Measurements from ENCODE around the gene HYLS1. TPM values are rescaled to one million over a fixed set of nuclear protein-coding genes. Genes with fewer than 3 reads are reported as not detected.

HYLS1 gene
- total and polyA plus RNA-seq, 10 of the 15 experiments (the other 5 are each of a cell fraction or from before 2014, with no cell fraction given) = 11.7 to 35.1 (median 17.6) TPM

DNA sequence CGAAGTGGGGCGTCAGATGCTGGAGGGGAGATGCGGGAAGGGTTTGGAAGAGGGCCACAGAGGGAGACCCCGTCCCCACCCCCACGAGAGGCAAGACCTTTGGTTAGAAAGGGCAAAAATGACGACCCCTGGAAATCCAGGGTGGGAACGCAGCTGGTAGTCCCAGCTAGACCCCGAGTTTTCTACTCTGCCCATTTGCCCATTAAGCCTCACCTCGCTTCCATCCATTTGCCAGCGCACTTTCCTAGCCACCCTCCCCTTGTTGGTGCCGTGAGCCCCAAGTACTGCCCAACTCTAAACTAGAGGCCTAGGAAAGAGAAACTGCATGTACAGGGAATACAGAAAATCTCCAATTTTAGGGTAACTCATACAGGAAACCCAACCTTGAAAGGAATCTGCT, 17.2 kb downstream of the HYLS1 start:
- peaks cover 4% of the 10 kb centered on the region; the same call in 1 of the 2 replicates for H3K4me1 ChIP-seq (ENCODE audit: control insufficient read depth, insufficient read depth, low read length)
- H3K36me3 ChIP-seq (ENCODE audit: control insufficient read depth in 2 of 2, insufficient read depth in 2 of 2, low read length in 1 of 2) = peaks cover 0 to 6% of the 10 kb centered on the region in 2 experiments; a peak in 3 of 4 replicates
- FAIRE-seq (no peak), DNase-seq (ENCODE audit: low read depth, low spot score) (no peak), ATAC-seq (no peak)
- H3K27ac ChIP-seq (ENCODE audit: control insufficient read depth, insufficient read depth) = no peak overlapping the region
- no peak overlapping the region for H3K4me3 ChIP-seq
- no TSS peak for BruUV-seq (replicated peaks)
- RAD21 ChIA-PET (ENCODE audit: unreplicated experiment) = no interaction called here
- H4K20me1 ChIP-seq (ENCODE audit: control insufficient read depth, insufficient read depth) = no peaks in the 10 kb centered on the region
- intact Hi-C loops (cut with micrococcal nuclease; ENCODE audit: unreplicated experiment) = no loop called here
- WGBS (ENCODE audit: insufficient coverage, insufficient replicate concordance, low lambda C conversion rate, missing lambda C conversion rate) = 61% methylated on average over 11 of the region's 11 CpGs
- peaks cover 8% of the 10 kb centered on the region for H3K79me2 ChIP-seq (ENCODE audit: control insufficient read depth, insufficient read depth, low read length)
- CTCF ChIA-PET = no interaction called here
- TF ChIP-seq NFIC (IDR thresholded peaks at IDR 0.05; ENCODE audit: low read depth, low read length) = no peak
- TF ChIP-seq, protein P1, sequence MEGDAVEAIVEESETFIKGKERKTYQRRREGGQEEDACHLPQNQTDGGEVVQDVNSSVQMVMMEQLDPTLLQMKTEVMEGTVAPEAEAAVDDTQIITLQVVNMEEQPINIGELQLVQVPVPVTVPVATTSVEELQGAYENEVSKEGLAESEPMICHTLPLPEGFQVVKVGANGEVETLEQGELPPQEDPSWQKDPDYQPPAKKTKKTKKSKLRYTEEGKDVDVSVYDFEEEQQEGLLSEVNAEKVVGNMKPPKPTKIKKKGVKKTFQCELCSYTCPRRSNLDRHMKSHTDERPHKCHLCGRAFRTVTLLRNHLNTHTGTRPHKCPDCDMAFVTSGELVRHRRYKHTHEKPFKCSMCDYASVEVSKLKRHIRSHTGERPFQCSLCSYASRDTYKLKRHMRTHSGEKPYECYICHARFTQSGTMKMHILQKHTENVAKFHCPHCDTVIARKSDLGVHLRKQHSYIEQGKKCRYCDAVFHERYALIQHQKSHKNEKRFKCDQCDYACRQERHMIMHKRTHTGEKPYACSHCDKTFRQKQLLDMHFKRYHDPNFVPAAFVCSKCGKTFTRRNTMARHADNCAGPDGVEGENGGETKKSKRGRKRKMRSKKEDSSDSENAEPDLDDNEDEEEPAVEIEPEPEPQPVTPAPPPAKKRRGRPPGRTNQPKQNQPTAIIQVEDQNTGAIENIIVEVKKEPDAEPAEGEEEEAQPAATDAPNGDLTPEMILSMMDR (IDR thresholded peaks at IDR 0.05 in 2 of 3, conservative IDR thresholded peaks at IDR 0.05 in 1 of 3; ENCODE audit: control insufficient read depth in 2 of 3, extremely low read depth in 1 of 3, insufficient read depth in 1 of 3, low read depth in 3 of 3, low read length in 3 of 3) = no peak
- TF ChIP-seq, protein P2, sequence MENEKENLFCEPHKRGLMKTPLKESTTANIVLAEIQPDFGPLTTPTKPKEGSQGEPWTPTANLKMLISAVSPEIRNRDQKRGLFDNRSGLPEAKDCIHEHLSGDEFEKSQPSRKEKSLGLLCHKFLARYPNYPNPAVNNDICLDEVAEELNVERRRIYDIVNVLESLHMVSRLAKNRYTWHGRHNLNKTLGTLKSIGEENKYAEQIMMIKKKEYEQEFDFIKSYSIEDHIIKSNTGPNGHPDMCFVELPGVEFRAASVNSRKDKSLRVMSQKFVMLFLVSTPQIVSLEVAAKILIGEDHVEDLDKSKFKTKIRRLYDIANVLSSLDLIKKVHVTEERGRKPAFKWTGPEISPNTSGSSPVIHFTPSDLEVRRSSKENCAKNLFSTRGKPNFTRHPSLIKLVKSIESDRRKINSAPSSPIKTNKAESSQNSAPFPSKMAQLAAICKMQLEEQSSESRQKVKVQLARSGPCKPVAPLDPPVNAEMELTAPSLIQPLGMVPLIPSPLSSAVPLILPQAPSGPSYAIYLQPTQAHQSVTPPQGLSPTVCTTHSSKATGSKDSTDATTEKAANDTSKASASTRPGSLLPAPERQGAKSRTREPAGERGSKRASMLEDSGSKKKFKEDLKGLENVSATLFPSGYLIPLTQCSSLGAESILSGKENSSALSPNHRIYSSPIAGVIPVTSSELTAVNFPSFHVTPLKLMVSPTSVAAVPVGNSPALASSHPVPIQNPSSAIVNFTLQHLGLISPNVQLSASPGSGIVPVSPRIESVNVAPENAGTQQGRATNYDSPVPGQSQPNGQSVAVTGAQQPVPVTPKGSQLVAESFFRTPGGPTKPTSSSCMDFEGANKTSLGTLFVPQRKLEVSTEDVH (IDR thresholded peaks at IDR 0.05; ENCODE audit: low read depth, partially characterized antibody) = no peak
- TF ChIP-seq SREBF1 (IDR thresholded peaks at IDR 0.05; ENCODE audit: low read length) = no peak
- H3K9ac ChIP-seq (ENCODE audit: control insufficient read depth, insufficient read depth, low read length) = no peak overlapping the region
- in situ Hi-C loops (cut with MboI) = no loop called here
- SMC1A ChIA-PET (ENCODE audit: uncharacterized antibody, unreplicated experiment) = interaction anchor here (1.7 kb wide), 1 partner anchor 17 kb away, joined by 3 read pairs; no protein-coding TSS in a partner anchor
- H3K9me3 ChIP-seq (replicated peaks; ENCODE audit: control insufficient read depth, insufficient read depth, low read length) = peaks cover 1% of the 10 kb centered on the region; the same call in 2 of the 3 replicates
- H3K4me2 ChIP-seq (ENCODE audit: control insufficient read depth, insufficient read depth) = no peak overlapping the region
- H3K27me3 ChIP-seq (replicated peaks in 1 of 2; ENCODE audit: control insufficient read depth in 2 of 2, insufficient read depth in 2 of 2, low read length in 1 of 2) = peaks cover 3 to 9% of the 10 kb centered on the region in 2 experiments; a peak in 3 of 4 replicates
- POLR2A ChIA-PET = no interaction called here
- H2AFZ ChIP-seq (ENCODE audit: control insufficient read depth, low read depth, low read length) = no peak overlapping the region
